ENCODE results near the gene SH3TC1.

The SH3TC1 gene

DNA sequence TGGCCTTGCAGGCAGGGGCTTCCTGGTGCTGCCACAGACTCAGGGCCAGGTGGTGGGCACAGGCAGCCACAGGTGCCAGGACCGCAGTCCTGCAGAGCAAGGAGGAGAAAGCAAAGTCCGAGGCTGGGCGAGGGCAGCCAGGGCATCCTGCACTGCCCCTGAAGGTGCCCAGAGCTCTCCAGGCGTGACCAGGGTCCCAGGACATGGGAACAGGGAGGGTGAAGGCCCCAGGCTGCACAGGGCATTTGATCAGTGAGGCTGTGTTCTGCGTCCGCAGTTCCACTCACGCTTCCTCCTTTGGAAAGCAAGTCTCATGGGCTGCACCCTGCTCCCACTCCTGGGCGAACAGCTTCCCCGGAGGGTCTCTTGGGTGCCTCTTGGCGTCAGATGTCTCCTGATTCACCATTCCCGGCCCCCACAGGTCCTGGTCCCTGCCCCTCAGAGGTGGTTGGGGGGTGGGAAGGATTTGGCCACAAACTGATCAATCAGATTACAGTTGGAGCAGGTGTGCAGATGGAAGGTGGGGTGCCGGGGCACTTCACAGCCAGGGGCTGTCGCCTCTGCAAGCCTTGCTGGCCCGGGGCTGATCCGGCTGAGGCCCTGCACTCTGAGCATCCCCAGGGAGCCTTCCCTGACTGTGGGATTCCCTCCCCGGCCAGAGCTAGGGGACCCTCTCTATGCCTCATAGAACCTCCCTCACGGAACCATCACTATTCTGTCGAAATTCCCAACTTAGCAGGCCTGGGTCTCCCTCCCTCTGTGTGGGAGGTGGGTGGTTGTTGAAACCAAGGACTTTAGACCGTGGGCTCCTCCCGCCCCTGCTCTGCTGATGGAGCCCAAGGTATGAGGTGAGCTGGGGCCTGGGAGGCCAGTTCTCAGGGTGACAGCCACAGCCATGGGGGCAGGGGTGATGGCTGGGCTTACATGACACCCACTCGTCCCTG is 3.3 kb downstream of the SH3TC1 start:
- H3K4me2 ChIP-seq (ENCODE audit: low read length) = peak overlapping the region; percentile 95
- H4K20me1 ChIP-seq (ENCODE audit: insufficient read depth, low read length) = peaks cover 19% of the 10 kb centered on the region
- peaks cover 12% of the 10 kb centered on the region; the same call in 1 of the 2 replicates for H3K79me2 ChIP-seq (ENCODE audit: low read length)
- H3K27ac ChIP-seq (ENCODE audit: low read length) = no peak overlapping the region
- no peaks in the 10 kb centered on the region for H3K9me3 ChIP-seq (ENCODE audit: insufficient read depth, low read length)
- no peak overlapping the region for H3K9ac ChIP-seq (ENCODE audit: low read length)
- peaks cover 57% of the 10 kb centered on the region for H3K4me1 ChIP-seq (ENCODE audit: low read length)
- peak overlapping the region; percentile 94 for H3K4me3 ChIP-seq (ENCODE audit: low read length)
- no peaks in the 10 kb centered on the region; the same call in 1 of the 2 replicates for H3K27me3 ChIP-seq (ENCODE audit: low read depth, low read length)
- H2AFZ ChIP-seq (ENCODE audit: low read depth, low read length) = no peak overlapping the region
- peaks cover 4% of the 10 kb centered on the region for H3K36me3 ChIP-seq (replicated peaks; ENCODE audit: low read depth, low read length)
- TF ChIP-seq CTCF (IDR thresholded peaks at IDR 0.05; ENCODE audit: low read depth, low read length) = no peak
- TF ChIP-seq EZH2phosphoT487 (IDR thresholded peaks at IDR 0.05; ENCODE audit: low read depth) = no peak

- Histone ChIP-seq H3K4me3 (ENCODE audit: low read length) (no peak overlapping the region), H3K4me2 (ENCODE audit: low read length) (0 out of 2 replicates have a peak overlapping the region, but pooled peaks have one; percentile 95), H2AFZ (ENCODE audit: low read depth, low read length) (no peak overlapping the region), H3K27me3 (ENCODE audit: low read depth, low read length) (no peaks in the 10 kb centered on the region; the same call in 1 of the 2 replicates), H3K9me3 (ENCODE audit: insufficient read depth, low read length) (no peaks in the 10 kb centered on the region), H4K20me1 (ENCODE audit: insufficient read depth, low read length) (peaks cover 19% of the 10 kb centered on the region), H3K9ac (ENCODE audit: low read length) (no peak overlapping the region), H3K79me2 (ENCODE audit: low read length) (peaks cover 12% of the 10 kb centered on the region; the same call in 1 of the 2 replicates), H3K36me3 (replicated peaks; ENCODE audit: low read depth, low read length) (peaks cover 4% of the 10 kb centered on the region), H3K27ac (ENCODE audit: low read length) (no peak overlapping the region), H3K4me1 (ENCODE audit: low read length) (peaks cover 55% of the 10 kb centered on the region)
- TF ChIP-seq EZH2phosphoT487 (IDR thresholded peaks at IDR 0.05; ENCODE audit: low read depth) (no peak), CTCF (IDR thresholded peaks at IDR 0.05; ENCODE audit: low read depth, low read length) (no peak)
Measured at GRCh38 chr4:8203052-8203401, 3.9 kb downstream of the SH3TC1 start.

- H3K4me2 ChIP-seq (ENCODE audit: low read length) = no peak overlapping the region
- TF ChIP-seq CTCF (IDR thresholded peaks at IDR 0.05; ENCODE audit: low read depth, low read length) (no peak), EZH2phosphoT487 (IDR thresholded peaks at IDR 0.05; ENCODE audit: low read depth) (no peak)
- peaks cover 19% of the 10 kb centered on the region for H4K20me1 ChIP-seq (ENCODE audit: insufficient read depth, low read length)
- no peak overlapping the region for H3K4me3 ChIP-seq (ENCODE audit: low read length)
- H3K36me3 ChIP-seq (replicated peaks; ENCODE audit: low read depth, low read length) = peaks cover 4% of the 10 kb centered on the region
- H3K9ac ChIP-seq (ENCODE audit: low read length) = no peak overlapping the region
- no peak overlapping the region for H2AFZ ChIP-seq (ENCODE audit: low read depth, low read length)
- no peak overlapping the region for H3K27ac ChIP-seq (ENCODE audit: low read length)
- no peaks in the 10 kb centered on the region; the same call in 1 of the 2 replicates for H3K27me3 ChIP-seq (ENCODE audit: low read depth, low read length)
- peaks cover 47% of the 10 kb centered on the region for H3K4me1 ChIP-seq (ENCODE audit: low read length)
- H3K79me2 ChIP-seq (ENCODE audit: low read length) = peaks cover 12% of the 10 kb centered on the region; the same call in 1 of the 2 replicates
- H3K9me3 ChIP-seq (ENCODE audit: insufficient read depth, low read length) = no peaks in the 10 kb centered on the region
Measured at GRCh38 chr4:8203817-8204216, 4.7 kb downstream of the SH3TC1 start.

GRCh38 chr4:8204576-8205227 is 5.6 kb downstream of the SH3TC1 start:
- H4K20me1 ChIP-seq (ENCODE audit: insufficient read depth, low read length) = peaks cover 19% of the 10 kb centered on the region
- no peaks in the 10 kb centered on the region; the same call in 1 of the 2 replicates for H3K27me3 ChIP-seq (ENCODE audit: low read depth, low read length)
- H2AFZ ChIP-seq (ENCODE audit: low read depth, low read length) = no peak overlapping the region
- peaks cover 41% of the 10 kb centered on the region for H3K4me1 ChIP-seq (ENCODE audit: low read length)
- no peak overlapping the region for H3K9ac ChIP-seq (ENCODE audit: low read length)
- H3K9me3 ChIP-seq (ENCODE audit: insufficient read depth, low read length) = no peaks in the 10 kb centered on the region
- peaks cover 12% of the 10 kb centered on the region; the same call in 1 of the 2 replicates for H3K79me2 ChIP-seq (ENCODE audit: low read length)
- TF ChIP-seq EZH2phosphoT487 (IDR thresholded peaks at IDR 0.05; ENCODE audit: low read depth) (no peak), CTCF (IDR thresholded peaks at IDR 0.05; ENCODE audit: low read depth, low read length) (no peak)
- H3K36me3 ChIP-seq (replicated peaks; ENCODE audit: low read depth, low read length) = peaks cover 4% of the 10 kb centered on the region
- no peak overlapping the region for H3K4me3 ChIP-seq (ENCODE audit: low read length)
- H3K4me2 ChIP-seq (ENCODE audit: low read length) = no peak overlapping the region
- H3K27ac ChIP-seq (ENCODE audit: low read length) = no peak overlapping the region
